GM10266 (cell line): Measurements from ENCODE around the gene CALR.

Experiments
- DNase-seq: peaks from one replicate; pipeline ENCODE4 v3.0.0; 2012; ENCODE audit errors: extremely low spot score
- CTCF ChIP-seq: IDR thresholded peaks from 2 replicates; pipeline ENCODE4 v1.5.1; 2012; ENCODE audit warnings: mild to moderate bottlenecking, low read depth; ENCODE audit not compliant: control insufficient read depth, insufficient read depth; ENCODE audit errors: missing control alignments

Gene CALR

DNA sequence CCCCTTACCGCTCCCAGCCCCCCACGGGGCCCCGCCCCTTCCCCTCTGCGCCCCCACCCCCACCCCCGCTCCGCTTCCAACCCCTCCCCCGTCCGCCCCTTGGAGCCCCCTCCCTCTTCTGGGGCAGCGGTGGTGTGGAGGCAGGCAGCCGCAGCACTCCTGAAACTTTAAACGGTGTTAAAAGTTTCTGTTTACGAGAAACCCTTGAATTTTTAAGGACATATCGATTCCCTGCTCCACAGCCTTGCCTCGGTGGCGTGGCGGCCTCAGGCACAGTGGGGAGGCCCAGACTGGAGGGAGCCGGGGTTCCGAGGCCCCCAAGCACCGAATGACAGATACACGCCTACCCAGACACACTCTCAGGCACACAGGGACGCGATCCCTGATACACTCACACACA is 52.0 kb downstream of the CALR start:
- TF ChIP-seq CTCF: no peak
- no peak for DNase-seq

- no peak for DNase-seq
- no peak for TF ChIP-seq CTCF
Measured at GRCh38 chr19:12990853-12991252, 52.4 kb downstream of the CALR start.

GRCh38 chr19:12991296-12991695 is 52.9 kb downstream of the CALR start:
- DNase-seq: no peak

DNA sequence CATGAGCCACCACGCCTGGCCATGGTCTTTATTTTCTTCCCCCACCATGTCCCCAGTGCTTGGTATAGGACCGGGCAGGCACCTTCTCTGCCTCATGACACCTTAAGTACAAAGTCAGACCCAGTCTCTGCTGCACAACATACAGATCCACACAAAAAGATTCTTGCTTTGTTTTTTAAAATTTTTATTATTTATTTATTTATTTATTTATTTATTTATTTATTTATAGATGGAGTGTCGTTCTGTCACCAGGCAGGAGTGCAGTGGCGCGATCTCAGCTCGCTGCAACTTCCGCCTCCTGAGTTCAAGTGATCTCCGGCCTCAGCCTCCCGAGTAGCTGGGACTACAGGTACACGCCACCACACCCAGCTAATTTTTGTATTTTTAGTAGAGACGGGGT is 54.3 kb downstream of the CALR start:
- no peak for DNase-seq
- TF ChIP-seq CTCF: no peak

More at GRCh38 chr19:12991296-12991695, 52.9 kb downstream of the CALR start:
- TF ChIP-seq CTCF: no peak

GRCh38 chr19:12993562-12993961 is 55.2 kb downstream of the CALR start:
- no peak for TF ChIP-seq CTCF
- DNase-seq: no peak
